ENCODE results near the gene TKFC.

The TKFC gene

DNA sequence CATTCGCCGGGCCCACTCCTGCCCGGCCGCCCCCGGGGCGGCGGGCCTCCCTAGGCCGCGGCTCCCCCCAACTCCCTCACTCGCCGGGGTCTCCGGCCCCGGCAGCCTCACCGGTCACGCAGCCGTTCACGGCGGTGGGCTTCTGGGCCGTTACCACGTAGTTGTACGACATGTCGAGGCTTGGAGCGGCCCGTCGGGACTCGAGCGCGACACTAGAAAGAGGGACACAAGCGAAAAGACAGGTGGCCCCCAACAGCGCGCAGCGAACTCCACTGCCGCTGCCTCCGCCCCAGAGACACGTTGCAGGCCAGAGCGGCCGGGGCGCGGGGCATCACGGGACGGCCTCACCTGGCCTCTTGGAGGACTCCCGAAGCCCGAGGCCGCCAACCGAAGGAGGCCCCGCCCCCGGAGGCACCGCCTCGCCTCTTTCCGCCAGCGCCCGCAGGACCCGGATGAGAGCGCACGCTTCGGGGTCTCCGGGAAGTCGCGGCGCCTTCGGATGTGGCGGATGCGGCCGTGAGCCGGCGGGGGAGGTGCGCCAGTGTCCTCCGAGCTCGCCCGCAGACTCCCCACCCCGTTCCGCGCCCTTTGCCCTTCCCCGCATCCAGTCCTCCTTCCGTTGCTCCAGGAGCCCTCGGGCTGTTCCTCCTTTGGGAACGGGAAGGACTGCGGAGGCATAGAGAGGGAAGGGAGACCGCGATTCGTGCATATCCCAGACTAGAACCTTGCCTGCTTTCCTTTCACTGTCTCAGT, at the start of gene TKFC, which contains the start of gene DDB1:
TKFC (plus strand) TSS at position 432 of the 753 bp plus-strand sequence. CDS start 1,501 bp downstream, outside the sequence.
DDB1 (minus strand) TSS at position 309 of the 753 bp plus-strand sequence; CDS start at position 172, 137 bp downstream.
- no peak for TF ChIP-seq CTCF (IDR thresholded peaks at IDR 0.05; ENCODE audit: low read depth, low read length)
- H3K4me3 ChIP-seq (ENCODE audit: low read depth, low read length), result peak within 1 kb of the TSS; percentile 99

DNA sequence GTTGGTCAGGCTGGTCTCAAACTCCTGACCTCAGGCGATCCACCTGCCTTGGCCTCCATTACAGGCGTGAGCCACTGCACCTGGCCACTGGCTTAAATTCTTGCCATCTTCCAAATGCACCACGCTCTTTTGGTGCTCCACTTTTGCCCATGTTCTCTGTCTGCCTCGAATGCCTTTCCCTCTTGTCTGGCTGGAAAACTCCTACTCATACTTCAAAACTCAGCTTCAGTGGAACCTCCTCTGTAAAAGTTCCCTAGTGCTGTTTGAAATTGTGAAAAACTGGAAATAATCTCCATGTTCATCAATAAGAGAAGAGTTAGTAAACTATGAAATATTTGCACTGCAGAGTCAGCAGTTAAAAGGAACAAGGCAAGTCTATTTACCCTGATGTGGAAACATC, 49.4 kb upstream of the TKFC start:
- no peak for TF ChIP-seq CTCF (IDR thresholded peaks at IDR 0.05; ENCODE audit: low read depth, low read length)
- H3K4me3 ChIP-seq (ENCODE audit: low read depth, low read length), result no peak overlapping the region

DNA sequence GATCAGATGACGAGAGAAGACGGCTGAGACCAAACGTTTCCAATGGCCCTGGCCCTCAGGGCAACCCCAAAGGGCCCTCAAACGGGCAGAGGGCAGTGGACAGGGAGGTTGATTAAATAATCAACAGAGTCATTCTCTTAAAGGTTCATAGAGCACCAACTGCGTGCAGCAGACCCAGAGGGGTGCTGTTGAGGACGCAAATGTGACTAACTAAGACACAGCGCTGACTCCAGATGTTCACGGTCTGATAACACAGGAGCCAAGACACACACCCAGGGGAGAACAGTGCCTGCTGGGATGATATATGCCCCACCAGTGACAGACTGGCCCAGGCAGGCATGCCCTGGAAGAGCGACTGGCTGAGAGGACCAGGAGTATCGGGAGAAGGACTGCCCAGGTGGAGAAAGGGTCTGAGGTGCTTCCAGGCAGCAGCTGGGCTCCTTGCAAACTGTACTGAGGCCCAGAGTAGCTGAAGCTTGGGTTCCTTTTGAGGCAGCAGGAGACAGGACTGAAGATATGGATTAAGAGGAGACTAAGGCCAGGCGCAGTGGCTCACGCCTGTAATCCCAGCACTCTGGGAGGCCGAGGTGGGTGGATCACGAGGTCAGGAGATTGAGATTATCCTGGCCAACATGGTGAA, 45.6 kb upstream of the TKFC start:
- no peak for TF ChIP-seq CTCF (IDR thresholded peaks at IDR 0.05; ENCODE audit: low read depth, low read length)
- no peak overlapping the region for H3K4me3 ChIP-seq (ENCODE audit: low read depth, low read length)

- no peak overlapping the region for H3K4me3 ChIP-seq (ENCODE audit: low read depth, low read length)
Observed at GRCh38 chr11:61290905-61291690, 41.9 kb upstream of the TKFC start.

GRCh38 chr11:61292356-61292755, 40.7 kb upstream of the TKFC start:
- no peak for TF ChIP-seq CTCF (IDR thresholded peaks at IDR 0.05; ENCODE audit: low read depth, low read length)

More at GRCh38 chr11:61290905-61291690, 41.9 kb upstream of the TKFC start:
- TF ChIP-seq CTCF (IDR thresholded peaks at IDR 0.05; ENCODE audit: low read depth, low read length), result no peak

GRCh38 chr11:61293867-61294716, 38.9 kb upstream of the TKFC start:
- H3K4me3 ChIP-seq (ENCODE audit: low read depth, low read length), result peak overlapping the region; percentile 59
- TF ChIP-seq CTCF (IDR thresholded peaks at IDR 0.05; ENCODE audit: low read depth, low read length), result no peak

More at GRCh38 chr11:61292356-61292755, 40.7 kb upstream of the TKFC start:
- no peak overlapping the region for H3K4me3 ChIP-seq (ENCODE audit: low read depth, low read length)
